ENCODE data around the gene INPP5A.

INPP5A gene

GRCh38 chr10:132632851-132633684 lies 95.5 kb downstream of the INPP5A start:
- ATAC-seq, result no peak

- peak in 1 of 2 donors; percentile 36 for ATAC-seq
Observed at GRCh38 chr10:132634241-132634946, 96.8 kb downstream of the INPP5A start.

- no peak for ATAC-seq
Observed at GRCh38 chr10:132634947-132635271, 97.3 kb downstream of the INPP5A start.

GRCh38 chr10:132636358-132636757 lies 98.8 kb downstream of the INPP5A start:
- ATAC-seq, result no peak

GRCh38 chr10:132637477-132638129 lies 100.0 kb downstream of the INPP5A start:
- ATAC-seq, result peak; percentile 46 to 73

- ATAC-seq, result no peak
Observed at GRCh38 chr10:132638130-132638515, 100.5 kb downstream of the INPP5A start.

- no peak for ATAC-seq
Observed at GRCh38 chr10:132639470-132639869, 101.9 kb downstream of the INPP5A start.

GRCh38 chr10:132640326-132641125 lies 102.9 kb downstream of the INPP5A start:
- no peak for ATAC-seq

- no peak for ATAC-seq
Observed at GRCh38 chr10:132641401-132641800, 103.8 kb downstream of the INPP5A start.

GRCh38 chr10:132641966-132642731 lies 104.6 kb downstream of the INPP5A start:
- no peak for ATAC-seq

GRCh38 chr10:132642732-132643008 lies 105.1 kb downstream of the INPP5A start:
- no peak for ATAC-seq

- ATAC-seq, result no peak
Observed at GRCh38 chr10:132643709-132644526, 106.3 kb downstream of the INPP5A start.

GRCh38 chr10:132644527-132645246 lies 107.1 kb downstream of the INPP5A start:
- ATAC-seq, result no peak

- ATAC-seq, result no peak
Observed at GRCh38 chr10:132645247-132645530, 107.6 kb downstream of the INPP5A start.

- no peak for ATAC-seq
Observed at GRCh38 chr10:132645630-132646442, 108.2 kb downstream of the INPP5A start.

- ATAC-seq, result no peak
Observed at GRCh38 chr10:132646443-132647097, 109.0 kb downstream of the INPP5A start.

GRCh38 chr10:132647424-132647823 lies 109.8 kb downstream of the INPP5A start:
- ATAC-seq, result no peak

GRCh38 chr10:132648072-132648850 lies 110.7 kb downstream of the INPP5A start:
- no peak for ATAC-seq
